ENCODE measurements around the gene ZNF83. TPM values are rescaled to one million over a fixed set of nuclear protein-coding genes. Genes with fewer than 3 reads are reported as not detected.

The ZNF83 gene
- total RNA-seq, 1 donor from 2014 or later: 72.1 TPM

GRCh38 chr19:52567921-52568320 lies 70.2 kb downstream of the ZNF83 start:
- no peak for DNase-seq (ENCODE audit: low spot score, unreplicated experiment)
- Mint-ChIP-seq H3K4me3 (ENCODE audit: low read depth) (no peak overlapping the region), H3K27me3 (no peaks in the 10 kb centered on the region), H3K36me3 (ENCODE audit: insufficient read depth) (peaks cover 14% of the 10 kb centered on the region), H3K4me1 (ENCODE audit: low read depth) (peaks cover 20% of the 10 kb centered on the region), H3K27ac (no peak overlapping the region), H3K9me3 (ENCODE audit: low read depth) (no peaks in the 10 kb centered on the region)
- TF ChIP-seq CTCF (IDR thresholded peaks at IDR 0.05; ENCODE audit: unreplicated experiment): no peak

GRCh38 chr19:52566588-52566987 lies 71.6 kb downstream of the ZNF83 start:
- TF ChIP-seq CTCF (IDR thresholded peaks at IDR 0.05; ENCODE audit: unreplicated experiment): no peak
- Mint-ChIP-seq H3K27me3 (no peaks in the 10 kb centered on the region), H3K36me3 (ENCODE audit: insufficient read depth) (peaks cover 8% of the 10 kb centered on the region), H3K4me3 (ENCODE audit: low read depth) (no peak overlapping the region), H3K4me1 (ENCODE audit: low read depth) (peaks cover 19% of the 10 kb centered on the region), H3K27ac (no peak overlapping the region), H3K9me3 (ENCODE audit: low read depth) (no peaks in the 10 kb centered on the region)
- no peak for DNase-seq (ENCODE audit: low spot score, unreplicated experiment)

GRCh38 chr19:52566121-52566520 lies 72.0 kb downstream of the ZNF83 start:
- no peak overlapping the region for H3K27ac Mint-ChIP-seq
- peaks cover 17% of the 10 kb centered on the region for H3K4me1 Mint-ChIP-seq (ENCODE audit: low read depth)
- peaks cover 8% of the 10 kb centered on the region for H3K36me3 Mint-ChIP-seq (ENCODE audit: insufficient read depth)
- DNase-seq (ENCODE audit: low spot score, unreplicated experiment): no peak
- no peak for TF ChIP-seq CTCF (IDR thresholded peaks at IDR 0.05; ENCODE audit: unreplicated experiment)
- H3K9me3 Mint-ChIP-seq (ENCODE audit: low read depth): no peaks in the 10 kb centered on the region
- no peaks in the 10 kb centered on the region for H3K27me3 Mint-ChIP-seq
- no peak overlapping the region for H3K4me3 Mint-ChIP-seq (ENCODE audit: low read depth)

Other genes with a start within 250 kb of the ZNF83 start
- gene ZNF528, start 240.5 kb downstream of the ZNF83 start, total RNA-seq: 42.8 and 44.5 TPM in 2 replicates
- gene ZNF534, start 209.2 kb downstream of the ZNF83 start, total RNA-seq: 0.22 and 0.49 TPM in 2 replicates
- 2.8 and 3.0 TPM in 2 replicates for gene ZNF578, start 184.8 kb downstream of the ZNF83 start, total RNA-seq
- gene ZNF808, start 110.7 kb downstream of the ZNF83 start, total RNA-seq: 38.6 and 41.6 TPM in 2 replicates
- gene ZNF701, start 68.1 kb downstream of the ZNF83 start, total RNA-seq: 29.7 and 34.7 TPM in 2 replicates
- 42.9 and 47.3 TPM in 2 replicates for gene ZNF611, start 96.7 kb upstream of the ZNF83 start, total RNA-seq
- 22.5 and 23.1 TPM in 2 replicates for gene ZNF600, start 148.4 kb upstream of the ZNF83 start, total RNA-seq
- gene ZNF28, start 183.3 kb upstream of the ZNF83 start, total RNA-seq: 29.4 and 32.3 TPM in 2 replicates
- 35.6 and 38.8 TPM in 2 replicates for gene ZNF468, start 219.3 kb upstream of the ZNF83 start, total RNA-seq